AG09319 (cell line): ENCODE measurements around the gene CLEC12A.
"Not testable (repeated sequence)": the region's sequence is repeated elsewhere in the genome, so short reads cannot be mapped to it uniquely, and the experiment has no call there.

ENCODE experiments used
- DNase-seq: peaks from one replicate; pipeline ENCODE4 v3.0.0-alpha.2; 2010; ENCODE audit warnings: low read depth; ENCODE audit errors: extremely low read depth
- CTCF ChIP-seq: IDR thresholded peaks from 2 replicates; pipeline ENCODE4 v1.5.1; 2011; ENCODE audit warnings: low read depth, mild to moderate bottlenecking, inconsistent platforms, low read length, moderate library complexity

CLEC12A gene

GRCh38 chr12:9961901-9962300, 9.3 kb upstream of the CLEC12A start:
- no peak for DNase-seq
- no peak for TF ChIP-seq CTCF

- no peak for TF ChIP-seq CTCF
- DNase-seq, result no peak
These were observed 1.5 kb upstream of the CLEC12A start for GRCh38 chr12:9969673-9970072.

GRCh38 chr12:9973949-9974348, 2.7 kb downstream of the CLEC12A start:
- DNase-seq, result no peak
- TF ChIP-seq CTCF, result no peak

GRCh38 chr12:9974731-9975130, 3.5 kb downstream of the CLEC12A start:
- DNase-seq, result not testable (repeated sequence)

- no peak for TF ChIP-seq CTCF
- DNase-seq, result no peak
These were observed 4.4 kb downstream of the CLEC12A start for GRCh38 chr12:9975614-9976013.

GRCh38 chr12:9976626-9977025, 5.4 kb downstream of the CLEC12A start:
- not testable (repeated sequence) for DNase-seq

- no peak for TF ChIP-seq CTCF
- no peak for DNase-seq
These were observed 6.7 kb downstream of the CLEC12A start for GRCh38 chr12:9977916-9978315.

GRCh38 chr12:9980126-9980525, 8.9 kb downstream of the CLEC12A start:
- DNase-seq, result no peak
- TF ChIP-seq CTCF, result no peak

GRCh38 chr12:9991876-9992275, 20.7 kb downstream of the CLEC12A start:
- no peak for TF ChIP-seq CTCF
- DNase-seq, result no peak
